Testis (tissue), 2 donors: ENCODE data around the gene COX14.
"Not testable (repeated sequence)": the region's sequence is repeated elsewhere in the genome, so short reads cannot be mapped to it uniquely, and the experiment has no call there.

ENCODE experiments used
- CTCF ChIP-seq, 3 experiments: fragments of 450-650 bp in 2 of 3; fragments of 200-600 bp in 1 of 3; sonication (generic) in 1 of 3; IDR thresholded peaks; one replicate each; pipeline ENCODE4 v1.5.1; 2016 to 2019; ENCODE audit warnings: antibody characterized with exemption in 3 of 3, mild to moderate bottlenecking in 2 of 3, moderate library complexity in 1 of 3
- POLR2A ChIP-seq: fragments of 450-650 bp; IDR thresholded peaks from one replicate; pipeline ENCODE4 v1.6.1; 2017; ENCODE audit warnings: antibody characterized with exemption, mild to moderate bottlenecking, moderate library complexity

GRCh38 chr12:50154947-50155346 is 42.9 kb downstream of the COX14 start:
- TF ChIP-seq CTCF (IDR thresholded peaks at IDR 0.05); POLR2A: not testable (repeated sequence)
